DMS153 treated with DMSO at 0.1 percent for 48 hours (cell line): Measurements from ENCODE around the gene TERC.
"Not testable (repeated sequence)": the region's sequence is repeated elsewhere in the genome, so short reads cannot be mapped to it uniquely, and the experiment has no call there.

ENCODE experiments used
- DNase-seq: peaks from one replicate; lab custom pipeline; 2025; ENCODE audit not compliant: unreplicated experiment; lab: John Stamatoyannopoulos, UW

The TERC gene

GRCh38 chr3:169772305-169772896, 7.5 kb upstream of the TERC start:
- peak; percentile 56 for DNase-seq

- DNase-seq, result peak; percentile 89
Observed at GRCh38 chr3:169771497-169772304, 6.8 kb upstream of the TERC start.

GRCh38 chr3:169769287-169770181, 4.7 kb upstream of the TERC start, which contains the start of gene ACTRT3:
TSS of gene ACTRT3 (minus strand) at chr3:169769561. CDS start at chr3:169769520, 41 bp downstream.
- DNase-seq, result peak; percentile 10

- DNase-seq, result no peak
Observed at GRCh38 chr3:169764312-169764881, 463 bp downstream of the TERC start.

GRCh38 chr3:169760479-169760878, 4.4 kb downstream of the TERC start:
- DNase-seq, result no peak

- no peak for DNase-seq
Observed at GRCh38 chr3:169759256-169759655, 5.6 kb downstream of the TERC start.

GRCh38 chr3:169758359-169758994, 6.4 kb downstream of the TERC start:
- DNase-seq, result no peak

- no peak for DNase-seq
Observed at GRCh38 chr3:169755488-169755887, 9.4 kb downstream of the TERC start.

- no peak for DNase-seq
Observed at GRCh38 chr3:169754711-169755110, 10.1 kb downstream of the TERC start.

GRCh38 chr3:169751875-169752274, 13.0 kb downstream of the TERC start:
- no peak for DNase-seq

GRCh38 chr3:169750665-169751064, 14.2 kb downstream of the TERC start:
- no peak for DNase-seq

- DNase-seq, result no peak
Observed at GRCh38 chr3:169748670-169749069, 16.2 kb downstream of the TERC start.

- no peak for DNase-seq
Observed at GRCh38 chr3:169746924-169747323, 17.9 kb downstream of the TERC start.

- DNase-seq, result no peak
Observed at GRCh38 chr3:169744366-169745054, 20.4 kb downstream of the TERC start.

GRCh38 chr3:169739067-169739466, 25.8 kb downstream of the TERC start:
- DNase-seq, result no peak

- not testable (repeated sequence) for DNase-seq
Observed at GRCh38 chr3:169731857-169732256, 33.0 kb downstream of the TERC start.

- no peak for DNase-seq
Observed at GRCh38 chr3:169722724-169723123, 42.1 kb downstream of the TERC start.

GRCh38 chr3:169718415-169718814, 46.4 kb downstream of the TERC start:
- DNase-seq, result not testable (repeated sequence)
